ENCODE results near the gene LRRTM1.

Gene LRRTM1
- total RNA-seq: 0 to 0.12 (median 0) reads per million in 18 experiments

GRCh38 chr2:80303909-80304837, at the start of gene LRRTM1:
LRRTM1 (minus strand) TSS chr2:80304752; CDS start chr2:80303819, 933 bp downstream.
- no peak for DNase-seq

GRCh38 chr2:80351231-80351630, 46.7 kb upstream of the LRRTM1 start:
- DNase-seq: no peak

- no peak for DNase-seq
Measured at GRCh38 chr2:80348953-80349352, 44.4 kb upstream of the LRRTM1 start.

GRCh38 chr2:80348078-80348477, 43.5 kb upstream of the LRRTM1 start:
- DNase-seq: no peak

GRCh38 chr2:80340022-80340421, 35.5 kb upstream of the LRRTM1 start:
- DNase-seq: no peak

- no peak for DNase-seq
Measured at GRCh38 chr2:80338794-80339193, 34.2 kb upstream of the LRRTM1 start.

- DNase-seq: no peak
Measured at GRCh38 chr2:80335411-80335810, 30.9 kb upstream of the LRRTM1 start.

GRCh38 chr2:80333886-80334285, 29.3 kb upstream of the LRRTM1 start:
- no peak for DNase-seq

- no peak for DNase-seq
Measured at GRCh38 chr2:80330527-80331450, 26.2 kb upstream of the LRRTM1 start.

- DNase-seq: no peak
Measured at GRCh38 chr2:80329491-80329890, 24.9 kb upstream of the LRRTM1 start.

- no peak for DNase-seq
Measured at GRCh38 chr2:80328159-80328571, 23.6 kb upstream of the LRRTM1 start.

- DNase-seq: no peak
Measured at GRCh38 chr2:80326861-80327260, 22.3 kb upstream of the LRRTM1 start.

- DNase-seq: no peak
Measured at GRCh38 chr2:80326214-80326613, 21.7 kb upstream of the LRRTM1 start.

GRCh38 chr2:80324525-80324924, 20.0 kb upstream of the LRRTM1 start:
- DNase-seq: no peak

GRCh38 chr2:80323610-80324009, 19.1 kb upstream of the LRRTM1 start:
- no peak for DNase-seq

GRCh38 chr2:80322958-80323357, 18.4 kb upstream of the LRRTM1 start:
- no peak for DNase-seq

- no peak for DNase-seq
Measured at GRCh38 chr2:80322311-80322920, 17.9 kb upstream of the LRRTM1 start.

GRCh38 chr2:80312282-80312839, 7.8 kb upstream of the LRRTM1 start:
- no peak for DNase-seq

GRCh38 chr2:80311304-80311703, 6.8 kb upstream of the LRRTM1 start:
- no peak for DNase-seq

GRCh38 chr2:80303006-80303908, 1.3 kb downstream of the LRRTM1 start:
- no peak for DNase-seq

GRCh38 chr2:80302314-80303005, 2.1 kb downstream of the LRRTM1 start:
- DNase-seq: no peak

Measured in inflammatory macrophage (primary cell).